ENCODE data around the gene VOPP1. TPM values are rescaled to one million over a fixed set of nuclear protein-coding genes. Genes with fewer than 3 reads are reported as not detected.
A peak's percentile ranks its signal among the peaks of the same experiment; 100 is the strongest.

The VOPP1 gene
- total and polyA plus RNA-seq, 3 experiments from 2014 or later = 34.8 to 67.3 (median 65.6) TPM

GRCh38 chr7:55470261-55470660 is 102.0 kb downstream of the VOPP1 start:
- Histone ChIP-seq H3K27me3 (ENCODE audit: insufficient read depth, low read length, poor library complexity, severe bottlenecking) (no peaks in the 10 kb centered on the region), H3K4me1 (ENCODE audit: insufficient read depth, low read length) (peaks cover 77% of the 10 kb centered on the region), H3K9me3 (ENCODE audit: low read length) (no peaks in the 10 kb centered on the region), H3K4me3 (ENCODE audit: low read length) (no peak overlapping the region), H3K36me3 (ENCODE audit: insufficient read depth, low read length) (no peaks in the 10 kb centered on the region), H3K27ac (ENCODE audit: low read depth, low read length) (no peak overlapping the region)
- ChIA-PET CTCF (interaction anchor here (2.2 kb wide), 1 partner anchor 37 kb away, joined by 13 read pairs; no protein-coding TSS in a partner anchor), POLR2A (interaction anchor here (0.6 kb wide), 1 partner anchor 104 kb away, joined by 4 read pairs; no protein-coding TSS in a partner anchor)
- no peaks in the 10 kb centered on the region for H3K27me3 Mint-ChIP-seq
- H3K4me3 Mint-ChIP-seq = peak overlapping the region in 5 of 7 donors; percentile 31 to 79 (median 56)
- peaks cover 65 to 82% (median 74%) of the 10 kb centered on the region in 3 donors for H3K4me1 Mint-ChIP-seq
- no peaks in the 10 kb centered on the region for H3K9me3 Mint-ChIP-seq
- no peak for DNase-seq
- H3K27ac Mint-ChIP-seq = peak overlapping the region; percentile 70 to 95 (median 90)
- peaks cover under 1 to 49% (median 11%) of the 10 kb centered on the region in 3 donors for H3K36me3 Mint-ChIP-seq

DNA sequence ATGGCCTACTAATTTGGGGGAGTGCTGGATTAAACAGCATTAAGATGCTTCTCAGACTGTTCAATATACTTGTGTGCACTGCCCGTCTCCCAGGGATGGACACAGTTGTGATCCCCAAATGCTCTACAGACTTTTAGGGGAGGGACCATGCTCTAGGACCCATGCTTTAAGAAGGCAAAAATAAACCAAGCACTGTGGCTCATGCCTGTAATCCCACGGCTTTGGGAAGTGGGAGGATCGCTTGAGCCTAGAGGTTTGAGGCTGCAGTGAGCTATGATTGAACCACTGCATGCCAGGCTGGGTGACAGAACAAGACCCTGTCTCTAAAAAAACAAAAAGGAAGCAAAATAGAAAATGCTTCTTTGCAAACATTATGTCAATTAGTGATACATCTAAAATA is 102.6 kb downstream of the VOPP1 start:
- Mint-ChIP-seq H3K27me3 (no peaks in the 10 kb centered on the region), H3K4me1 (peaks cover 60 to 82% (median 72%) of the 10 kb centered on the region in 3 donors), H3K4me3 (peak overlapping the region in 6 of 7 donors; percentile 39 to 75 (median 52)), H3K9me3 (no peaks in the 10 kb centered on the region), H3K36me3 (peaks cover 5 to 51% (median 14%) of the 10 kb centered on the region in 3 donors), H3K27ac (peak overlapping the region; percentile 52 to 96 (median 92))
- ChIA-PET CTCF (interaction anchor here (0.8 to 2.2 kb wide), 8 partner anchors 13 to 171 kb away, joined by 3 to 13 read pairs (median 3); no protein-coding TSS in a partner anchor), POLR2A (interaction anchor here (0.6 to 1.6 kb wide), 3 partner anchors 64 to 104 kb away, joined by 4 to 9 read pairs (median 6); partner anchors contain the start of gene VOPP1)
- no peaks in the 10 kb centered on the region for H3K27me3 ChIP-seq (ENCODE audit: insufficient read depth, low read length, poor library complexity, severe bottlenecking)
- no peak overlapping the region for H3K27ac ChIP-seq (ENCODE audit: low read depth, low read length)
- no peaks in the 10 kb centered on the region for H3K9me3 ChIP-seq (ENCODE audit: low read length)
- peaks cover 75% of the 10 kb centered on the region for H3K4me1 ChIP-seq (ENCODE audit: insufficient read depth, low read length)
- peaks cover 5% of the 10 kb centered on the region for H3K36me3 ChIP-seq (ENCODE audit: insufficient read depth, low read length)
- H3K4me3 ChIP-seq (ENCODE audit: low read length) = peak overlapping the region; percentile 15
- no peak for DNase-seq

DNA sequence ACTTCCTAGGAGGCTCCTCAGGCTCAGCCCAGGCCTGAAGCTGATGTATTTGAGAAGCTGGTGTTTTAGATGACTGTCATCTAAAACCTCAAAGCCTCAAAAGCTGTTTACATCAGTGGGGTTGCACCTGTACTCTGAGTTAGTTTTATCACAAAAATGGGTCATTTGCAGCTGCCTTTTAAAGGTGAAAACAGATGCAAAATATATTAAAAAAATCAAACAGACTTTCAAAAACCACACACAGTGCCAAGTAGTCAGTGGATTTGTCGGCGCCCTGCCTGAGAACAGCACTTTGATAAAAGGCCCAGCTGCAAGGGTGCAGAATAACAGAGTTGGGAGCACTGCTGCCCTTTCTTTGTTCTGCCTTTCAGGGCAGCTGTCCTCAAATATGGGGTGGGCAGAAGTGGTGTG is 103.0 kb downstream of the VOPP1 start:
- DNase-seq = peak in 3 of 5 donors; percentile 60 to 73 (median 63)
- Histone ChIP-seq H3K4me1 (ENCODE audit: insufficient read depth, low read length) (peaks cover 74% of the 10 kb centered on the region), H3K36me3 (ENCODE audit: insufficient read depth, low read length) (peaks cover 10% of the 10 kb centered on the region), H3K9me3 (ENCODE audit: low read length) (no peaks in the 10 kb centered on the region), H3K27me3 (ENCODE audit: insufficient read depth, low read length, poor library complexity, severe bottlenecking) (no peaks in the 10 kb centered on the region), H3K4me3 (ENCODE audit: low read length) (peak overlapping the region; percentile 15), H3K27ac (ENCODE audit: low read depth, low read length) (no peak overlapping the region)
- Mint-ChIP-seq H3K36me3 (peaks cover 7 to 51% (median 17%) of the 10 kb centered on the region in 3 donors), H3K27ac (peak overlapping the region; percentile 52 to 96 (median 92)), H3K4me1 (peaks cover 58 to 82% (median 70%) of the 10 kb centered on the region in 3 donors), H3K4me3 (peak overlapping the region; percentile 4 to 75 (median 48)), H3K27me3 (no peaks in the 10 kb centered on the region), H3K9me3 (no peaks in the 10 kb centered on the region)
- ChIA-PET POLR2A (interaction anchor here (0.7 to 1.6 kb wide), 3 partner anchors 50 to 104 kb away, joined by 3 to 9 read pairs (median 6); partner anchors contain the start of gene VOPP1), CTCF (interaction anchor here (0.8 to 2.2 kb wide), 12 partner anchors 13 to 172 kb away, joined by 3 to 13 read pairs (median 3); no protein-coding TSS in a partner anchor)

DNA sequence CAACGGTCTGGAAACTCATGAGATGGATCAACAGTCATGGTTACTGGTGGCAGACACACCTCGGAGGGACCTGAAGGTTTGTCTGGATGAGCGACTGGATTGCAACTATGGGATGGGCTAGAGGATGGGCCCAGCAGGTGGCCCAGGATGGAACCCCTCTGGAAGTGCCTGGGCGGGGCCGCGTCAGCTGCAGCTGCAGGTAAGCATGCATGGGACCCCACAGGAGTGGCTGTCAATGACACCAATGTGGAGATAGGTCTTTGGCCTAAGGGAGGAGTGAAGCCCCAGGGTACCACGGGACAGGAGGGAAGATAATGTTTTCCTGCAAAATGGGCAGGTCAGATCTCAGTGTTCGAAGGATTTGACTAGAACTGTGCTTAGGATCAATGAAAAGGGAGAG is 103.8 kb downstream of the VOPP1 start:
- H3K36me3 Mint-ChIP-seq = peaks cover 7 to 52% (median 16%) of the 10 kb centered on the region in 3 donors
- H3K4me1 ChIP-seq (ENCODE audit: insufficient read depth, low read length) = peaks cover 74% of the 10 kb centered on the region

GRCh38 chr7:55467047-55467593 is 105.2 kb downstream of the VOPP1 start:
- H3K27me3 ChIP-seq (ENCODE audit: insufficient read depth, low read length, poor library complexity, severe bottlenecking) = no peaks in the 10 kb centered on the region
- H3K36me3 ChIP-seq (ENCODE audit: insufficient read depth, low read length) = peaks cover 16% of the 10 kb centered on the region
- peaks cover 59 to 82% (median 79%) of the 10 kb centered on the region in 3 donors for H3K4me1 Mint-ChIP-seq
- peak overlapping the region in 2 of 7 donors; percentile 30 to 34 for H3K4me3 Mint-ChIP-seq
- H3K9me3 Mint-ChIP-seq = peaks cover 0 to 3% (median 2%) of the 10 kb centered on the region in 5 donors
- peaks cover 73% of the 10 kb centered on the region for H3K4me1 ChIP-seq (ENCODE audit: insufficient read depth, low read length)
- H3K4me3 ChIP-seq (ENCODE audit: low read length) = no peak overlapping the region
- H3K27ac ChIP-seq (ENCODE audit: low read depth, low read length) = no peak overlapping the region
- peaks cover 11 to 53% (median 16%) of the 10 kb centered on the region in 3 donors for H3K36me3 Mint-ChIP-seq
- POLR2A ChIA-PET = no interaction called here
- H3K27ac Mint-ChIP-seq = peak overlapping the region; percentile 40 to 92 (median 82)
- DNase-seq = no peak
- CTCF ChIA-PET = no interaction called here
- H3K27me3 Mint-ChIP-seq = no peaks in the 10 kb centered on the region
- no peaks in the 10 kb centered on the region for H3K9me3 ChIP-seq (ENCODE audit: low read length)

More for the DNA sequence above, 103.8 kb downstream of the VOPP1 start:
- Histone ChIP-seq H3K27ac (ENCODE audit: low read depth, low read length) (no peak overlapping the region), H3K36me3 (ENCODE audit: insufficient read depth, low read length) (peaks cover 16% of the 10 kb centered on the region), H3K27me3 (ENCODE audit: insufficient read depth, low read length, poor library complexity, severe bottlenecking) (no peaks in the 10 kb centered on the region), H3K9me3 (ENCODE audit: low read length) (no peaks in the 10 kb centered on the region), H3K4me3 (ENCODE audit: low read length) (peak overlapping the region; percentile 5)
- Mint-ChIP-seq H3K27ac (peak overlapping the region; percentile 52 to 96 (median 92)), H3K4me3 (peak overlapping the region in 5 of 7 donors; percentile 48 to 75 (median 56)), H3K9me3 (no peaks in the 10 kb centered on the region), H3K4me1 (peaks cover 53 to 81% (median 68%) of the 10 kb centered on the region in 3 donors), H3K27me3 (no peaks in the 10 kb centered on the region)
- ChIA-PET POLR2A (interaction anchor here (0.7 to 1.6 kb wide), 3 partner anchors 51 to 104 kb away, joined by 3 to 9 read pairs (median 6); partner anchors contain the start of gene VOPP1), CTCF (interaction anchor here (0.8 to 2.2 kb wide), 10 partner anchors 14 to 125 kb away, joined by 3 to 13 read pairs (median 4); no protein-coding TSS in a partner anchor)
- no peak for DNase-seq

GRCh38 chr7:55465691-55466090 is 106.6 kb downstream of the VOPP1 start:
- peaks cover 0 to 5% (median 4%) of the 10 kb centered on the region in 5 donors for H3K9me3 Mint-ChIP-seq
- H3K4me3 Mint-ChIP-seq = no peak overlapping the region
- ChIA-PET CTCF (no interaction called here), POLR2A (no interaction called here)
- Histone ChIP-seq H3K9me3 (ENCODE audit: low read length) (no peaks in the 10 kb centered on the region), H3K4me1 (ENCODE audit: insufficient read depth, low read length) (peaks cover 78% of the 10 kb centered on the region), H3K4me3 (ENCODE audit: low read length) (no peak overlapping the region), H3K27ac (ENCODE audit: low read depth, low read length) (no peak overlapping the region), H3K36me3 (ENCODE audit: insufficient read depth, low read length) (peaks cover 16% of the 10 kb centered on the region), H3K27me3 (ENCODE audit: insufficient read depth, low read length, poor library complexity, severe bottlenecking) (no peaks in the 10 kb centered on the region)
- H3K27me3 Mint-ChIP-seq = no peaks in the 10 kb centered on the region
- peak overlapping the region in 7 of 8 donors; percentile 57 to 95 (median 84) for H3K27ac Mint-ChIP-seq
- DNase-seq = no peak
- peaks cover 16 to 49% (median 16%) of the 10 kb centered on the region in 3 donors for H3K36me3 Mint-ChIP-seq
- peaks cover 60 to 86% (median 80%) of the 10 kb centered on the region in 3 donors for H3K4me1 Mint-ChIP-seq

DNA sequence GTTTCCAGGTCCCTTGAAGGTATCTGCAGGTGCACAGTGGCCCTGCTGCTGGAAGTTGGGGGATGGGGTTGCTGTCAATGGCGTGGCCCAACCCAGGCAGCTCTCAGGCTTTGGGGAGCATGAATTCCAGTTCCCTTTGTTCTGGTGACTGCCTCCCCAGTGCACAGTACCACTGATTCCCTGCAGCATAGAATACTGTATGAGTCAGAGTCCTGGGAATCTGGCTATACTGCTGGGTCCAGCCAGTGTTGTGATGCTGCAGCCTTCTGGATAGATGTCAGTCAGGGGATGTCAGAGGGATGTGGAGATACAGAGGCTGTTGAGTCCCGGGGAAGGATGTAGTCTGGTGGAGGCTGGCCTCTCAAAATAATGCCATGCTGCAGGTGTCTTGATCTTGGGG is 107.9 kb downstream of the VOPP1 start:
- H3K9me3 Mint-ChIP-seq = peaks cover 4 to 13% (median 8%) of the 10 kb centered on the region in 5 donors
- H3K4me1 ChIP-seq (ENCODE audit: insufficient read depth, low read length) = peaks cover 66% of the 10 kb centered on the region
- ChIA-PET POLR2A (no interaction called here), CTCF (interaction anchor here (1.3 kb wide), 1 partner anchor 24 kb away, joined by 3 read pairs; no protein-coding TSS in a partner anchor)
- H3K9me3 ChIP-seq (ENCODE audit: low read length) = no peaks in the 10 kb centered on the region
- no peak overlapping the region for H3K27ac ChIP-seq (ENCODE audit: low read depth, low read length)
- H3K4me1 Mint-ChIP-seq = peaks cover 51 to 77% (median 67%) of the 10 kb centered on the region in 3 donors
- no peak overlapping the region for H3K4me3 ChIP-seq (ENCODE audit: low read length)
- no peak overlapping the region for H3K4me3 Mint-ChIP-seq
- peaks cover 16% of the 10 kb centered on the region for H3K36me3 ChIP-seq (ENCODE audit: insufficient read depth, low read length)
- H3K36me3 Mint-ChIP-seq = peaks cover 20 to 47% (median 26%) of the 10 kb centered on the region in 3 donors
- H3K27ac Mint-ChIP-seq = peak overlapping the region in 4 of 8 donors; percentile 23 to 76 (median 64)
- no peak for DNase-seq
- H3K27me3 Mint-ChIP-seq = no peaks in the 10 kb centered on the region
- H3K27me3 ChIP-seq (ENCODE audit: insufficient read depth, low read length, poor library complexity, severe bottlenecking) = no peaks in the 10 kb centered on the region
